AML-193 (cell line): ENCODE measurements around the gene GAGE13.
"Not testable (repeated sequence)": the region's sequence is repeated elsewhere in the genome, so short reads cannot be mapped to it uniquely, and the experiment has no call there.

ENCODE experiments used
- DNase-seq, 2 experiments: peaks; one replicate each; lab custom pipeline; 2025; lab: John Stamatoyannopoulos, UW

GAGE13 gene

GRCh38 chrX:49331841-49332240 is 459 bp downstream of the GAGE13 start:
- not testable (repeated sequence) for DNase-seq

- not testable (repeated sequence) for DNase-seq
Observed at GRCh38 chrX:49341449-49341848, 10.1 kb downstream of the GAGE13 start.

- not testable (repeated sequence) for DNase-seq
Observed at GRCh38 chrX:49344496-49345175, 13.3 kb downstream of the GAGE13 start.

GRCh38 chrX:49345402-49345801 is 14.0 kb downstream of the GAGE13 start:
- DNase-seq, result not testable (repeated sequence)

- DNase-seq, result not testable (repeated sequence)
Observed at GRCh38 chrX:49346150-49346549, 14.8 kb downstream of the GAGE13 start.
